HL-60 (cell line): ENCODE measurements around the gene KLK8.

ENCODE experiments used
- DNase-seq, 2 experiments: peaks; one replicate each; pipeline ENCODE4 v3.0.0-alpha.2; 2010 to 2020; ENCODE audit warnings: low read depth in 1 of 2, low spot score in 1 of 2
- H3K27ac ChIP-seq: fragments of 250-450 bp; sonication (Bioruptor Pico); replicated peaks from 2 replicates; pipeline ENCODE4 v1.5.1; 2020; ENCODE audit warnings: mild to moderate bottlenecking, moderate library complexity
- H3K27me3 ChIP-seq: fragments of 250-450 bp; sonication (Bioruptor Pico); 2 replicates; pipeline ENCODE4 v1.5.1; 2021; ENCODE audit warnings: mild to moderate bottlenecking, moderate library complexity; ENCODE audit not compliant: insufficient read depth, poor library complexity, severe bottlenecking
- H3K4me3 ChIP-seq: replicated peaks from 2 replicates; pipeline ENCODE4 v1.5.1; 2011; ENCODE audit warnings: mild to moderate bottlenecking, control low read depth, low read length; ENCODE audit not compliant: insufficient read depth
- GABPA ChIP-seq: IDR thresholded peaks from 2 replicates; pipeline ENCODE4 v1.6.1; 2012; ENCODE audit warnings: low read depth
- POLR2AphosphoS5 ChIP-seq: IDR thresholded peaks from 2 replicates; pipeline ENCODE4 v1.6.1; 2012; ENCODE audit warnings: low read depth
- REST ChIP-seq: IDR thresholded peaks from 2 replicates; pipeline ENCODE4 v1.6.1; 2012; ENCODE audit warnings: low read depth; ENCODE audit not compliant: insufficient replicate concordance
- SPI1 ChIP-seq: IDR thresholded peaks from 2 replicates; pipeline ENCODE4 v1.6.1; 2012; ENCODE audit warnings: low read depth, mild to moderate bottlenecking, borderline replicate concordance
- TF ChIP-seq, protein P1 (sequence below): IDR thresholded peaks from one replicate; pipeline ENCODE4 v1.5.1; 2011; ENCODE audit warnings: low read length, control low read depth, inconsistent platforms; ENCODE audit not compliant: insufficient read depth

KLK8 gene

DNA sequence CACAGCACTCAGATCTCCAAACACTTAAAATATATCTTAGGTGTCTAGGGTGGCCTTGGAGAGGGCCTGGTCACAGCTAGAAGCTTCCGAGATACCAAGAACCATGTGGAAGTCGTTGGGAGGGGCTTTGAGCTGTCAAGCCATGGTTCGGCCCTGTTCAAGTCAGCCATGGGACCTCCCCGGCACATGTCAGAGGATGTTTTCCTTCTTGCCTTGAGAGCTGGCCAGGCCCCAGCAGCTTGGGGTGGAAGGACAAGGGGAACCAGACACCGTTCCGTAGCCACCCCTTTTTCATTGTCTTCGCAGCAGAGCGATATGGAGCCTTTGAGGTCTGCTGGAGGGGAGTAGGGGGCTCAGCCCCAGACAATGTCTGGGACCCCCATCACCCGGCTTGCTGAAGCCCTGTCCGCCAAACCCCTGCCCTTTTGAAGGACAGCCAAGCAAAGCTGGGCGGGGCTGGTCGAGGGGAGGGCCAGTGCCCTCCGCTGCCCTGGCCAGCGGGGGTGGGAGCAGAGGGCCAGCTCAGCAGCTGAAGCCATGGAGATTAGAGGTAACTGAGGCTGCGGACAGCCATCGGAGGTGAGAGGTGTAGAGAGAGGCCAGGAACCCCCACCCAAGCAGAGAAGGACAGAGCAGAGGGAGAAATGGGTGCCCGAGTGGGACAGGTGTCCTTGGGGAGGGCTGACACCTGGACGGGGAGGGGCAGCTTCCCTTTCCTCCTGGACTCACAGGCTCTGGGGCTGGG lies 24.6 kb upstream of the KLK8 start:
- no peak for DNase-seq
- Histone ChIP-seq H3K4me3 (no peak overlapping the region), H3K27ac (no peak overlapping the region), H3K27me3 (no peaks in the 10 kb centered on the region)
- TF ChIP-seq, protein P1, sequence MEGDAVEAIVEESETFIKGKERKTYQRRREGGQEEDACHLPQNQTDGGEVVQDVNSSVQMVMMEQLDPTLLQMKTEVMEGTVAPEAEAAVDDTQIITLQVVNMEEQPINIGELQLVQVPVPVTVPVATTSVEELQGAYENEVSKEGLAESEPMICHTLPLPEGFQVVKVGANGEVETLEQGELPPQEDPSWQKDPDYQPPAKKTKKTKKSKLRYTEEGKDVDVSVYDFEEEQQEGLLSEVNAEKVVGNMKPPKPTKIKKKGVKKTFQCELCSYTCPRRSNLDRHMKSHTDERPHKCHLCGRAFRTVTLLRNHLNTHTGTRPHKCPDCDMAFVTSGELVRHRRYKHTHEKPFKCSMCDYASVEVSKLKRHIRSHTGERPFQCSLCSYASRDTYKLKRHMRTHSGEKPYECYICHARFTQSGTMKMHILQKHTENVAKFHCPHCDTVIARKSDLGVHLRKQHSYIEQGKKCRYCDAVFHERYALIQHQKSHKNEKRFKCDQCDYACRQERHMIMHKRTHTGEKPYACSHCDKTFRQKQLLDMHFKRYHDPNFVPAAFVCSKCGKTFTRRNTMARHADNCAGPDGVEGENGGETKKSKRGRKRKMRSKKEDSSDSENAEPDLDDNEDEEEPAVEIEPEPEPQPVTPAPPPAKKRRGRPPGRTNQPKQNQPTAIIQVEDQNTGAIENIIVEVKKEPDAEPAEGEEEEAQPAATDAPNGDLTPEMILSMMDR = no peak
- TF ChIP-seq SPI1 (no peak), POLR2AphosphoS5 (no peak), GABPA (no peak), REST (no peak)

GRCh38 chr19:51025401-51025800 lies 24.0 kb upstream of the KLK8 start:
- TF ChIP-seq, protein P1 = no peak
- no peak for TF ChIP-seq REST
- TF ChIP-seq GABPA = no peak
- no peak for TF ChIP-seq POLR2AphosphoS5
- TF ChIP-seq SPI1 = no peak
- Histone ChIP-seq H3K27me3 (no peaks in the 10 kb centered on the region), H3K27ac (no peak overlapping the region), H3K4me3 (no peak overlapping the region)
- no peak for DNase-seq

- peaks cover 4% of the 10 kb centered on the region for H3K27me3 ChIP-seq
- no peak for DNase-seq
- no peak overlapping the region for H3K27ac ChIP-seq
- no peak overlapping the region for H3K4me3 ChIP-seq
- TF ChIP-seq POLR2AphosphoS5 = no peak
- TF ChIP-seq GABPA = no peak
- TF ChIP-seq, protein P1 = no peak
- TF ChIP-seq REST = no peak
- TF ChIP-seq SPI1 = no peak
Observed at GRCh38 chr19:51024924-51025323, 23.5 kb upstream of the KLK8 start.
